ENCODE data around the gene POFUT2.
"Not testable (repeated sequence)": the region's sequence is repeated elsewhere in the genome, so short reads cannot be mapped to it uniquely, and the experiment has no call there.

The POFUT2 gene

DNA sequence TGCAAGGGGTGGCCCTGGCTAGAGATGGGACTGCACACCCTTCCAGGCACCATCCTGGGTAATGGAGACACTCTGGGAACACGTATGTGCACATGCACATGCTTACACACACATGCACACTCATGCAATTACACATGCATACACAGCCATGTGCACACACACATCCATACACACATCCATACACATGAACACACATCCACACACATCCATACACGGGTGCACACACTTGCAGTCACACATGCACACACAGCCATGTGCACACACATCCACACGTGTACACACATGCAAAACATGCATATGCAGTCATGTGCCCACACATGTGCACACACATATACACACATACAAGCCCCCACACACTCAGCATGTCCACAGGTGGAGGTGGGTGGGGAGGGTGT, 22.3 kb upstream of the POFUT2 start:
- DNase-seq (ENCODE audit: low read depth) = no peak

- no peak for DNase-seq (ENCODE audit: low read depth)
Measured at GRCh38 chr21:45309069-45309986, 21.6 kb upstream of the POFUT2 start.

GRCh38 chr21:45308194-45309068, 20.7 kb upstream of the POFUT2 start:
- peak; percentile 65 for DNase-seq (ENCODE audit: low read depth)

- not testable (repeated sequence) for DNase-seq (ENCODE audit: low read depth)
Measured at GRCh38 chr21:45307597-45308158, 20.0 kb upstream of the POFUT2 start.

GRCh38 chr21:45306832-45307571, 19.3 kb upstream of the POFUT2 start:
- DNase-seq (ENCODE audit: low read depth) = peak; percentile 47

DNA sequence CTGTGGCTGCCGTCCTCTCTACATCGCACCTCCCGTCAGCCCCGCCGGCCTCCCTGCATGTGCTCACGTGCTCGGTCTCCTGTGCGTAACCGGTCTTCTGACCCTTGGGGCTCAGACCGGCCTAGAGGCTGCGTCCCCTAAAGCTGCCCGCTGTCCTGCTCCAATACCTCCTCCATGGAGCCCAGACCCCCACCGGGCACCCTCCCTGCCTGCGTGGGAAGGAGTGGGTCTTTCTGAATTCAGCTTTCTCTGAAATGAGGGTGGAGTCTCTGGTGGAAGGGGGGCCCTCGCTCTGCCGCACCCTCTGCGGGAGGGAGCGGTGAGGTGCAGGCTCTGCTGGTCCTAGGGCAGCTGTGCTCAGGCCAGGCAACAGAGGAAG, 18.7 kb upstream of the POFUT2 start:
- no peak for DNase-seq (ENCODE audit: low read depth)

DNA sequence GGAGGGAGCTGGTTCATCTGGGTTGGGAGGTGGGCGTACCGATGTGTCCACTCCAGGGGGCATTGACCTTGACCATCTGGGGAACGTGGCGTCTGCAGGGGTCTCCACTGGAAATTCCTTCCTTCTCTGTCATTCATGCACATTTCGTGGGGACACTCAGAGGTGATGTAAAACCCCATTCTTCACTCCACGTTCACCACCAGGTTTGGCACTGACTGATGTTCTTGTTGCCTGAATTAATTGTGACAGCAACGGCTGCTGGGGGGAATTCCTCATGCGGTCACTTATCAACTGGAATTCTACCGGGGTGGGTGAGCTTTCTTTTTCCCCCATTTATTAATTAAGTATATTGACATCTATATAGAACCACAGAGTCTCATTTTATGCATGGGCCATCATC, 18.1 kb upstream of the POFUT2 start:
- no peak for DNase-seq (ENCODE audit: low read depth)

- DNase-seq (ENCODE audit: low read depth) = no peak
Measured at GRCh38 chr21:45304945-45305344, 17.2 kb upstream of the POFUT2 start.

DNA sequence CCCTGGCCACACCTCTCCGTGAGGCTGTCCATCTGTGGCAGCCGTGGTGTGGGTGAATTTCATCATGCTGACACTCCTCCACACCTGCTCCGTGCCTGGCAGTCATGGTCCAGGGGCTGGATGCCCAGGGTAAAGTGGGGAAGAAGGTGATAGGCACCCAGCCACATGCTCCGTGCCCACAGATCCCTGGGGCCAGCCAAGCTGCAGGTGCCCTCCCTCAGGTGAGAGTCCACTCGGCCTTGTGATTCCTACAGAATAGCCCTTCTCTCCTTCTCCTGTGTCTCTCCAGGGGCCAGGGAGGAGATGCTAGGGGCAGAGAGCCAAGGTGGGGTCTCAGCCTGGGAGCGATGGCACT, 16.8 kb upstream of the POFUT2 start:
- DNase-seq (ENCODE audit: low read depth) = no peak

DNA sequence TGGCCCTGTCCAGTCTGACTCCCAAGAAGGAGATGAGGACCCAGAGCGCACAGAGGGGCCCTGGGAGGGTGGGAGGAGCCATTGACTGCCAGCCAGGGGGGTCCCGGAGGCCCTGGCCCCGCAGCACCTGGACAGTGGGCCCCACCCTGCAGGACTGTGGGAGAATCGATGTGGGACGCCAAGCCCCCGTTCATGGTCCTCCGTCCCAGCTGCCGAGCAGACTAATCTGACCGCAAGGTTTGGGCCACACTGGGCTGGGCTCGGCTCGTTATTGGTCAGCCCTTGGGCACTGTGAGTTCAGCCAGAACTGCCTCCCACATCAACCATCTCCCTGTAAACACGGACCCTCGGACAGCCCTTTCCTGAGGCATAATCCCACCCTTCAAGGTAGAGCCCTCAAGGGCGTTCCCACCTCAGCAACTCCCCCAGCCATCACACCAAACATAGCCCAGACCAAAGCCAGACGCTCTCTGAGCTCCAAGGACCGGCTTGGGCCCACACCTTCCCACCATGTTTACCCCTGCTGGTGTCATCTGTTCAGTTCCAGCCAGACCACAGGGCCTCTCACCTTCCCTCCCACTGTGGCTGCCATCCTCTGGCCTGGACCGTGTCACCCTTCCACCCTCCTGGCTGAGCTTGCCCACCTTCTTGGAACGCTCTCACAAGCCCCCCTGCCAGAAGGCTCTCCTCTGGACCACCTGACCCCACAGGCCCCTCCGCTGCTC, 16.2 kb upstream of the POFUT2 start:
- DNase-seq (ENCODE audit: low read depth) = no peak

- no peak for DNase-seq (ENCODE audit: low read depth)
Measured at GRCh38 chr21:45303091-45303615, 15.5 kb upstream of the POFUT2 start.

GRCh38 chr21:45302082-45303061, 14.7 kb upstream of the POFUT2 start:
- no peak for DNase-seq (ENCODE audit: low read depth)

DNA sequence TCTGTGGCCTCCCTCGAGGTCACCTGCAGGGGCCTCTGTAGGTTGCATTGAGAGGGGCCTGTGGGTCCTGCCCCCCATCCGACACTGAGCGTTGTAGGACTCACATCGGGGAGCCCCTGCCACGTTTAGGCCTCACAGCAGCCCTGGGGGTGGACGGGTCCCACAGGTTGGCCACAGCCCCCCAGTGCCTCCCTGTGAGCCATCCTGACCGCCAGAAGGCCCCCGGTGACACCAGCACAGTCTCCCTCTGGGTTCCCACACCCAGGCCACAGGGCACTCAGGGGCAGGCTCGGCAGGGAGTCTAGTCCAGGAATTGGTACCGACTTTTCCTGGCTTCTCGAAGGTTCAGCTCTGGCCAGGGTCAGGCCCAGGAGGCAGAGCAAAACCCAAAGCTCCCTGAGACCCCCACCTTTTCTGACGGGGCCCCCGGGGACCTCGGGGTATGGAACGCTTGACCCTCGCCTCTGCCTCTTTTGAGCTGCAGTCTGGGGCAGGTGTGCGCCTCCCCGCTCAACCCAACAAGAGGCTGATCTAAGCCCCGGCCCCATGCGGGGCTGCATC, 13.9 kb upstream of the POFUT2 start:
- DNase-seq (ENCODE audit: low read depth) = no peak

DNA sequence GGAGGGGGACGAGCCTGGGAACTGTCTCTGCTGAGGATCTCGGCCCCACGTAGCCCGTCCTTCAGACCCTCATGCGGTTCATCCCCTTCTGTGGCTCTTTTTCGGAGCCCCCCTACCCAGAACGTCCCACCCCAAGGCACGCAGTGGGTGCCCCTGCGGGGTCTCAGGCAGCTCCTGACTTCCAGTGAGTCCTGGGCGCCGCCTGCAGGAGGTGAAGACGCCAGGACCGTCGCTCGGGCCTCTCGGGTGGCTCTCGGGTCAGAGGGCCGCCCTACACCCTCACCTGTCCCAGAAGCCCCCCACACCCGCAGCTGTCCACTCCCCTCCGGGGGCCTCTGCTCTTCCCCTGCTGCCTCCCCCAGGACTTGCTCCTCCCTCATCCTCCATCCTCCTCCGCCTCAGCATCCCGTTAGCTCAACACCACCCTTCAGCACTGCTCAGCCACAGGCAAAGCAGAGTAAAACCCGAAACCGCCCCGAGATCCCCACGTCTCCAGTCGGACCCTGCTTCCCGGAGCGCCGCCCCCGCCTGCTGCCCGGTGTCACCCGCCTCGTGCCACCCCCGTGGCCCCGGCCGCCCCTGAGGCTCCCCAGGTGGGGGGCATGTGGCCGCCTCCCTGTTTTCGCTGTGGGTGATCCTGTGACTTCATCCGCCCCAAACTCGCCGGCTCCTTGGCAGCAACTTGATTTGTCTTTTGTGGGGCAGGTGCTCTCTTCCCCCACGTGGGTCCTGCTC, 13.3 kb upstream of the POFUT2 start:
- DNase-seq (ENCODE audit: low read depth) = no peak

DNA sequence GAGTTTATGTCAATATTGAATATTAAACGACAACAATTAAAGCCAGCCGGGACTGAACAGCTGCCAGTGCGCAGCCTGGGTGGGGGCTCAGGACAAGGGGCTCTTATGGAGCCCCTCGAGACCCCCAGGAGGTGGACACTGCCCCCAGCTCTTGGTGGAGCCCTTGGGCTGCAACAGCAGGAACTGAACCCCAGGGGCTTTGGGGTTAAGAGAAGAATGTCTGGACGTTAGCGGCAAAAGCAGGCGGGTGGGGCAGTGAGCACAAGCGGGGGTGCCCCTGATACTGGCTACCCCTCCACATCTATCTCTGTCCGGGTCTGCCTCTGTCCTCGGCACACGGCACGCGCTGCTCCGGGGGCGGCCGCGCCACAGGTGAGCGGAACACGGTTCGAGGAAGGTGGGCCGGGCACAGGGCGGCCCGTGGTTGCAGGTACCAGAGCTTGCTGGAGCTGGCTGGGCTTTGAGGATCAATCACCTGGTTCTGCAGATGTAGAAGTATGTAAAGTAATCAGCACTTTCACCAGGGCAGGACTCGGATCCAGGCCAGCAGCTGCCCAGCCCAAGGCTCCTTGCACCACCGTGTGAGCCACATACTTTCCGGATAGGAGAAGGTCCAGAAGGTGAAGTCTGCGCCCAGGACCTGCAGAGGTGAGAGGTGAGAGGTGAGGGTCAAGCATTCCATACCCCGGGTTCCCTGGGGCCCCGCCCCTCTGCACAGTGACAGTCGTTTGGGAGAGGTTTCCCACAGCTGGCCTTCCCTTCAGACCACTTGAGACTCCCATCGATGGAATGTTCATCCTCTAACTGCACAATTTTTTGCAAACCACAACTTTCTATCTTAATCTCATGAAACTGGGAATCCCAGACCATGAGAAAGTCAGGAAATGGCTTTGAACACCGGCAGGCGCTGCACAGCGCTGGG, 12.4 kb upstream of the POFUT2 start:
- DNase-seq (ENCODE audit: low read depth) = no peak

DNA sequence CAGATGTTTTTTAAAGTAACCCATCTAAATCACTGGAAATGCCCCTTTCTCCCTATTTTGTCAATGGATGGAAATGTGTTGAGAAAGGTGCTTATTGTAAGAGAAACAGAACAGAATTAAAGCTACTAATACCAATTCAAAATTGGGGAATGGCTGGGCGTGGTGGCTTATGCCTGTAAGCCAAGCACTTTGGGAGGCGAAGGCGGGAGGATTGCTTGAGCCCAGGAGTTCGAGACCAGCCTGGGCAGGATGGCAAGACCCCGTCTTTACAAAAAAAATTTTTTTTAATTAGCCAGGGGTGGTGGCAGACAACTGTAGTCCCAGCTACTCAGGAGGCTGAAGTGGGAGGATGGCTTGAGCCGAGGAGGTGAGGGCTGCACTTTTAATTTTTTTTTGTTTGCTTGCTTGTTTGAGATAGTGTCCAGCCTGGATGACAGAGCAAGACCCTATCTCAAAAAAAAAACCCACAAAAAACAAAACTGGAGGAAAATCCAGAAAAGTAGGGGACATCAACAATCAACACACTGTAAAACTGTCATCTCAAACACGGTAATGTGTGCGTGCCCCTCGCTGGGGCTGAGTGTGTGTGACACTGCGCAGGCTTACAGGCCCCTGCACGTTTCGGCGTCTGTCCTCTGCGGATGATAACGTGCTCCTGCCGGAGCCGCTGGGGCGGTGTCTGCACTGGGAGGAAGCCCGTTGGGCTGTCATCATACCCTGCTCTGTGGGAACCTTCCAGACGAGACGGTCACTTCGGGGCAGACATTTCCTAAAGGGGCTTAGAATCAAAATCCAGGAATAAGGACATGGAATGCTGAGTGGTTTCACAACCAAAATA, 11.6 kb upstream of the POFUT2 start:
- no peak for DNase-seq (ENCODE audit: low read depth)

DNA sequence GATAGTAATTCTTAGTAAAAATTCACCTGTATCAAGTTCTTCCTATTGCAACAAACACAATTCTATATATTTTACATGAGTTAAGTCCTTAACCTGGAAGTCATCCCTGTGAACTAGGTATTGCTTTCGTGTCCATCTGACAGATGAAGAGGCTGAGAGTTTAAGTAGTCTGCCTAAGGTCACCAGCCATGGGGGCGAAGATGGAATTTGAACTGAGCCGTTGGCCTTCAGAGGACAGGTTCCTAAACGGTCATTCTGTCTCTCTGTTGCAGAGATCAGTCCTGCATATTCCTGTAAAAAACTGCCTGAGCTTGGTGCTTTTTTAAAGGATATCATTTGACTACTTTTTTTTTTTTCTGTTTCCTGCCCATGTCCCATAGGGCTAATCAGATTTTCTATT, 10.2 kb upstream of the POFUT2 start:
- no peak for DNase-seq (ENCODE audit: low read depth)
